HepG2 (cell line): Measurements from ENCODE around the gene GRK5. TPM values are rescaled to one million over a fixed set of nuclear protein-coding genes. Genes with fewer than 3 reads are reported as not detected.

ENCODE experiments used
- CAMTA2 ChIP-seq: sonication (generic); formaldehyde crosslinking; IDR thresholded peaks from 2 replicates; pipeline ENCODE4 v1.4.0; 2020; ENCODE audit warnings: mild to moderate bottlenecking, missing genetic modification reagents, borderline replicate concordance
- HIC2 ChIP-seq: sonication (generic); formaldehyde crosslinking; IDR thresholded peaks from 2 replicates; pipeline ENCODE4 v1.9.0; 2022; ENCODE audit warnings: low read depth, missing genetic modification reagents
- HNF4G ChIP-seq, 2 experiments: sonication (generic) in 1 of 2; formaldehyde crosslinking in 1 of 2; IDR thresholded peaks; 2 replicates each; pipeline versions ENCODE4 v1.4.0 to v1.6.1; 2011 to 2020; ENCODE audit warnings: borderline replicate concordance in 2 of 2, low read depth in 2 of 2, mild to moderate bottlenecking in 2 of 2, low read length in 1 of 2, missing genetic modification reagents in 1 of 2, moderate library complexity in 1 of 2
- HOXA3 ChIP-seq: sonication (generic); formaldehyde crosslinking; IDR thresholded peaks from 2 replicates; pipeline ENCODE4 v1.5.0; 2020; ENCODE audit warnings: missing genetic modification reagents
- IKZF4 ChIP-seq: sonication (generic); formaldehyde crosslinking; IDR thresholded peaks from 2 replicates; pipeline ENCODE4 v1.5.1; 2020; ENCODE audit warnings: borderline replicate concordance, mild to moderate bottlenecking, low read depth, missing genetic modification reagents; ENCODE audit errors: not compliant biosample characterization
- MAZ ChIP-seq, 2 experiments: sonication (generic) in 1 of 2; formaldehyde crosslinking in 1 of 2; IDR thresholded peaks; 2 replicates each; pipeline versions ENCODE4 v1.5.0 to v1.6.1; 2012 to 2020; ENCODE audit warnings: low read depth in 2 of 2, mild to moderate bottlenecking in 2 of 2, borderline replicate concordance in 1 of 2, improper control_type of control experiment in 1 of 2, low read length in 1 of 2, missing genetic modification reagents in 1 of 2, moderate library complexity in 1 of 2
- MXD3 ChIP-seq: IDR thresholded peaks from 2 replicates; pipeline ENCODE4 v1.6.1; 2016; ENCODE audit warnings: mild to moderate bottlenecking, missing biosample characterization, missing genetic modification reagents
- NONO ChIP-seq, 2 experiments: fragments of 450-650 bp in 1 of 2; sonication (generic) in 1 of 2; formaldehyde crosslinking in 1 of 2; IDR thresholded peaks in 1 of 2; conservative IDR thresholded peaks in 1 of 2; 2 replicates each; pipeline versions ENCODE4 v1.6.1 to v1.8.0; 2017 to 2022; ENCODE audit warnings: mild to moderate bottlenecking in 1 of 2, missing genetic modification reagents in 1 of 2, moderate library complexity in 1 of 2
- SOX13 ChIP-seq, 3 experiments: fragments of 450-650 bp in 1 of 3; sonication (generic) in 1 of 3; formaldehyde crosslinking in 1 of 3; IDR thresholded peaks in 2 of 3; conservative IDR thresholded peaks in 1 of 3; 2 replicates each; pipeline versions ENCODE4 v1.5.0 to v1.6.1; 2016 to 2020; ENCODE audit warnings: antibody characterized with exemption in 1 of 3, mild to moderate bottlenecking in 1 of 3, missing compliant biosample characterization in 1 of 3, missing genetic modification reagents in 1 of 3, moderate library complexity in 1 of 3
- SP1 ChIP-seq, 2 experiments: fragments of 450-650 bp in 1 of 2; sonication (generic) in 1 of 2; formaldehyde crosslinking in 1 of 2; IDR thresholded peaks; 2 replicates each; pipeline versions ENCODE4 v1.4.0 to v1.6.1; 2016 to 2020; ENCODE audit warnings: missing genetic modification reagents in 1 of 2
- SRSF4 ChIP-seq: fragments of 200-400 bp; formaldehyde crosslinking; IDR thresholded peaks from one replicate; pipeline ENCODE4 v1.6.1; 2018; ENCODE audit warnings: mild to moderate bottlenecking, low read depth, low read length, moderate library complexity; ENCODE audit not compliant: poor library complexity, severe bottlenecking
- TBX3 ChIP-seq: fragments of 450-650 bp; IDR thresholded peaks from 2 replicates; pipeline ENCODE4 v1.6.1; 2017; ENCODE audit warnings: antibody characterized with exemption, mild to moderate bottlenecking, inconsistent platforms, borderline replicate concordance
- ZNF18 ChIP-seq: sonication (generic); formaldehyde crosslinking; IDR thresholded peaks from 2 replicates; pipeline ENCODE4 v1.8.0; 2022; ENCODE audit warnings: mild to moderate bottlenecking, missing genetic modification reagents; ENCODE audit not compliant: insufficient replicate concordance
- ZNF230 ChIP-seq: sonication (generic); formaldehyde crosslinking; IDR thresholded peaks from 2 replicates; pipeline ENCODE4 v1.4.0; 2020; ENCODE audit warnings: mild to moderate bottlenecking, missing genetic modification reagents
- ZNF530 ChIP-seq: sonication (generic); formaldehyde crosslinking; IDR thresholded peaks from 2 replicates; pipeline ENCODE4 v1.5.0; 2020; ENCODE audit warnings: low read depth, mild to moderate bottlenecking, missing genetic modification reagents
- ZNF589 ChIP-seq: sonication (generic); formaldehyde crosslinking; conservative IDR thresholded peaks from 2 replicates; pipeline ENCODE4 v1.8.0; 2022; ENCODE audit warnings: mild to moderate bottlenecking, moderate library complexity, missing genetic modification reagents
- ZNF7 ChIP-seq: IDR thresholded peaks from 2 replicates; pipeline ENCODE4 v1.6.1; 2016; ENCODE audit warnings: missing biosample characterization, missing genetic modification reagents
- ZNF883 ChIP-seq: sonication (generic); formaldehyde crosslinking; IDR thresholded peaks from 2 replicates; pipeline ENCODE4 v1.5.1; 2020; ENCODE audit warnings: mild to moderate bottlenecking, missing genetic modification reagents; ENCODE audit errors: not compliant biosample characterization
- ZNF891 ChIP-seq: sonication (generic); formaldehyde crosslinking; IDR thresholded peaks from 2 replicates; pipeline ENCODE4 v1.5.0; 2020; ENCODE audit warnings: mild to moderate bottlenecking, missing genetic modification reagents
- polyA plus RNA-seq, 8 experiments: library from polyadenylated mRNA; depleted of rRNA in 3 of 8; stranded (reverse) in 7 of 8; unstranded in 1 of 8; fragments of >200 nt; fragmentation: Illumina TruSeq in 4 of 8; extraction: Trizol in 4 of 8; gene quantifications; 2 replicates each; pipeline versions ENCODE4 v1.2.1 to v1.2.3, GENCODE V29; 2011 to 2016; ENCODE audit warnings: low read depth in 4 of 8, missing spikeins in 1 of 8, mixed read lengths in 1 of 8; ENCODE audit not compliant: insufficient read depth in 1 of 8
- total RNA-seq, 5 experiments: library from RNA; depleted of rRNA; stranded (reverse); fragments of >200 nt; fragmentation: Illumina TruSeq; extraction: Trizol; gene quantifications; 2 replicates each; pipeline ENCODE4 v1.2.3, GENCODE V29; 2016; ENCODE audit warnings: low read depth in 1 of 5

GRK5 gene
- total and polyA plus RNA-seq, 2 of the 13 experiments (the other 11 are each of a cell fraction or from before 2014, with no cell fraction given): 10.4 to 12.6 TPM

GRCh38 chr10:119178372-119179119 lies 28.8 kb upstream of the GRK5 start, which contains the start of gene PRDX3 (continued):
- no peak for TF ChIP-seq ZNF18 (CRISPR knock-in tag)
- no peak for TF ChIP-seq SRSF4
- TF ChIP-seq ZNF7 (CRISPR knock-in tag): no peak
- TF ChIP-seq ZNF530 (CRISPR knock-in tag): no peak
- no peak for TF ChIP-seq HNF4G (IDR thresholded peaks at IDR 0.05; ENCODE audit: borderline replicate concordance, low read depth, low read length)
- peak; percentile 20; the same call in 1 of the 2 replicates for TF ChIP-seq HNF4G (CRISPR knock-in tag; IDR thresholded peaks at IDR 0.05; ENCODE audit: borderline replicate concordance, low read depth)
- no peak for TF ChIP-seq ZNF230
- 0 out of 2 replicates have a peak, but pooled peaks have one; percentile 92 for TF ChIP-seq CAMTA2 (CRISPR knock-in tag)
- TF ChIP-seq ZNF589 (CRISPR knock-in tag): peak; percentile 81; the same call in 1 of the 2 replicates
- TF ChIP-seq ZNF891: no peak
- peak; percentile 51 for TF ChIP-seq IKZF4 (CRISPR knock-in tag)
- no peak; the same call in 1 of the 2 replicates for TF ChIP-seq MXD3
- TF ChIP-seq ZNF883 (CRISPR knock-in tag): peak; percentile 91
- peak; percentile 87 for TF ChIP-seq HOXA3 (CRISPR knock-in tag)
- TF ChIP-seq SOX13 (IDR thresholded peaks at IDR 0.05): no peak
- no peak; a peak in 1 of 4 replicates for TF ChIP-seq SOX13 (CRISPR knock-in tag; conservative IDR thresholded peaks at IDR 0.05 in 1 of 2, IDR thresholded peaks at IDR 0.05 in 1 of 2)
- TF ChIP-seq NONO (IDR thresholded peaks at IDR 0.05): no peak
- TF ChIP-seq NONO (CRISPR knock-in tag; conservative IDR thresholded peaks at IDR 0.05): peak; percentile 21; the same call in 1 of the 2 replicates
- TF ChIP-seq TBX3: no peak
- TF ChIP-seq HIC2 (CRISPR knock-in tag): peak; percentile 72; the same call in 1 of the 2 replicates
- peak; percentile 54; the same call in 1 of the 2 replicates for TF ChIP-seq MAZ (IDR thresholded peaks at IDR 0.05; ENCODE audit: borderline replicate concordance, low read depth, low read length)
- peak; percentile 72; the same call in 1 of the 2 replicates for TF ChIP-seq MAZ (CRISPR knock-in tag; IDR thresholded peaks at IDR 0.05; ENCODE audit: low read depth)
- no peak for TF ChIP-seq SP1 (IDR thresholded peaks at IDR 0.05)
- peak; percentile 77 for TF ChIP-seq SP1 (CRISPR knock-in tag; IDR thresholded peaks at IDR 0.05)
